Skeletal muscle tissue (tissue), 4 donors: ENCODE results near the gene UBE2D2. TPM values are rescaled to one million over a fixed set of nuclear protein-coding genes. Genes with fewer than 3 reads are reported as not detected.

ENCODE experiments used
- H3K27ac ChIP-seq: one replicate; pipeline ENCODE4 v1.7.0; 2013; ENCODE audit warnings: mild to moderate bottlenecking, low read depth, low read length, inconsistent platforms
- H3K27me3 ChIP-seq, 3 donors: one replicate each; pipeline ENCODE4 v1.7.0; 2013; ENCODE audit warnings: low read length in 3 of 3; ENCODE audit not compliant: control insufficient read depth in 3 of 3, insufficient read depth in 3 of 3
- H3K36me3 ChIP-seq, 3 donors: one replicate each; pipeline ENCODE4 v1.7.0; 2013; ENCODE audit warnings: low read length in 3 of 3; ENCODE audit not compliant: control insufficient read depth in 3 of 3, insufficient read depth in 3 of 3
- H3K4me1 ChIP-seq, 3 donors: one replicate each; pipeline ENCODE4 v1.7.0; 2013; ENCODE audit warnings: low read length in 3 of 3, mild to moderate bottlenecking in 3 of 3; ENCODE audit not compliant: control insufficient read depth in 3 of 3, insufficient read depth in 3 of 3
- H3K4me3 ChIP-seq, 3 donors: one replicate each; pipeline ENCODE4 v1.7.0; 2013; ENCODE audit warnings: low read length in 3 of 3
- H3K9ac ChIP-seq, 3 donors: one replicate each; pipeline ENCODE4 v1.7.0; 2013; ENCODE audit warnings: low read length in 3 of 3, mild to moderate bottlenecking in 3 of 3, moderate library complexity in 2 of 3, low read depth in 1 of 3
- H3K9me3 ChIP-seq, 3 donors: one replicate each; pipeline ENCODE4 v1.7.0; 2013; ENCODE audit warnings: low read length in 3 of 3; ENCODE audit not compliant: control insufficient read depth in 3 of 3
- total RNA-seq: library from RNA; depleted of rRNA; stranded (reverse); fragments of >200 nt; gene quantifications from one replicate; pipeline ENCODE4 v1.2.3, GENCODE V29; 2014
- donor health status: Osteomylitis.

The UBE2D2 gene
- total RNA-seq, 1 donor from 2014 or later, result 81.9 TPM

DNA sequence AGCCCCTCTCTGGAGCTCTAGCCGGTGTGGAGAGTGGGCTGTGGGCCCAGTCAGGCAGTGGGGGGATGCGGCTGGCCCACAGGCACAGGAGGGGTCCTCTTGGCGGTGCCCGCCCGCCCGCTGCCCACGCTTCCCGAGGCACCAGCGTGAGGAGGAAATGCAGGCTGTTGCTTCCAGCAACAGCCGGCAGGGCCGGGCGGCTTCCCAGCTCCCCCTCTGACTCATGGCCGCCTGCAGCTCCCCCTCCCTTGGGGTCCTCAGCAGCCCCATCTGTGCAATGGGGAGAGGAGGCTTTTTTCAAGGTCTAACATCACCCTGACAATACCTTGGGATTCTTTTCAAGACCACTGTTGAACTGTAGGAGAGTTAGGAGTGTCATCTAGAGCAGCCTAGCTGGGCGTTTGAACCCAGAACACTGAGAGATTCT, 97.4 kb downstream of the UBE2D2 start:
- H3K9ac ChIP-seq, result peak overlapping the region; percentile 66 to 93 (median 67)

GRCh38 chr5:139658928-139659667, 98.0 kb downstream of the UBE2D2 start:
- Histone ChIP-seq H3K9me3 (no peaks in the 10 kb centered on the region), H3K27me3 (no peaks in the 10 kb centered on the region), H3K9ac (peak overlapping the region; percentile 66 to 93 (median 67)), H3K36me3 (no peaks in the 10 kb centered on the region), H3K27ac (peak overlapping the region; percentile 85), H3K4me1 (peaks cover 87 to 97% (median 94%) of the 10 kb centered on the region in 3 donors), H3K4me3 (peak overlapping the region; percentile 60 to 76 (median 71))

More for the DNA sequence above, 97.4 kb downstream of the UBE2D2 start:
- H3K4me3 ChIP-seq, result peak overlapping the region; percentile 60 to 76 (median 71)
- peaks cover 87 to 97% (median 94%) of the 10 kb centered on the region in 3 donors for H3K4me1 ChIP-seq
- no peaks in the 10 kb centered on the region for H3K9me3 ChIP-seq
- no peaks in the 10 kb centered on the region for H3K27me3 ChIP-seq
- H3K36me3 ChIP-seq, result no peaks in the 10 kb centered on the region
- H3K27ac ChIP-seq, result peak overlapping the region; percentile 85

DNA sequence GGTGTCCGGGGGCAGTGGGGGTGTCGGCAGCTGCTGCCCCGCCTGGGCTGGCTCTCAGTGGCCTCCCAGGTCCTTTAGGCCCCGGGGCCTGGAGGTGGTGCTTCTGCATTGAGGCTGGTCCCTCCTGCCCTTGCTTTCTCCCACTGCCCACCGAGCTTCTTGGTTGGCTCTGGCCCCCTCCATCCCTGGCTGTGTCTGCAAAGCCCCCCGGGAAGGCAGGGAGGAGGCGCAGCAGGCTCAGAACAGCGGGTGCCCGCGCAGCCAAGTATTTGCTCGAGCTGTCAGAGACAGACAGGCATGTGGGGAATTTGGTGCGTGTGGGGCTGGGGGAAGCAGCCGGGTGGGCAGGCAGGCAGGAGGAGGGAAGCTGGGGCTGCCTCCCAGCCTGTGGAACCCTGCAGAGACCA, 98.6 kb downstream of the UBE2D2 start:
- peaks cover 0 to 2% (median 0%) of the 10 kb centered on the region in 3 donors for H3K36me3 ChIP-seq
- peak overlapping the region; percentile 85 for H3K27ac ChIP-seq
- H3K27me3 ChIP-seq, result no peaks in the 10 kb centered on the region
- peaks cover 87 to 97% (median 94%) of the 10 kb centered on the region in 3 donors for H3K4me1 ChIP-seq
- H3K9ac ChIP-seq, result peak overlapping the region; percentile 66 to 93 (median 67)
- peak overlapping the region; percentile 60 to 76 (median 71) for H3K4me3 ChIP-seq
- no peaks in the 10 kb centered on the region for H3K9me3 ChIP-seq

DNA sequence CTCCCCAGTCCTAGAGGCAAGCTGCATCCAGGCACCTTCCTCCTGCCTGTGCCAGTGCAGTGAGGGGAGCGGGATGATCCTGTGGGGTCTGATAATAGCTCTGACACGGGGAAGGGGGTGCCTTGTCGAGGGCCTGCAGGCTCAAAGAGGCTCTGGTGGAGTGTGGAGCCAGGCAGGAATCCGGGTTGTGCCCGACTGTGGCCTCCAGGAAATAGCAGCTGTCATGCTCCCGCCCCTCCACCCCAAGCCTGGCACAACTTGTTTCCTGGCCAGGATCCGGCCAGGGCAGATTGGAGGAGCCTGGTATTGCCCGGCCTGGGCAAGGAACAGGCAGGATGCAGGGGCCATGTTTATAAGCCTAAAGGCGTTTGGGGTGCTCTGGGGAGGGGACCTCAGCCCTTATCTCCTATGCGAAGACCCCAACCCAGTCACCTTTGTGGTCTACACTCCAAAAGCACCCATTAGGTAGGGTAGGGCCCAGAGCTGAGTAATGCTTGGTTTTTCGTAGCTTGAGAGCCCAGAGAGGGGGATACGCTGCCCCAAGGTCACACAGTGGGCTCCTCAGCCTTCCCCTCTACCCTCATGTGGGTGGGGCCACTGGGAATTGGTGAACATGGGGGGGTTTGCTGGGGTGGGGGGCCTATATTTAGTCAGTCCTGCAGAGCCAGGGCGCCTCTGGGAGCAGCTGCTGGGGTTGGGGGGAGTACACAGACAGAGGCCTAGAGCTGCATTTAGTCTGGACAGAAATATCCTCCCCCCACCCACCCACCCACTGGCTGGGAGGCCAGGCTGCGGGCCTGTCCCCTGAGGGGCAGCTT, 99.2 kb downstream of the UBE2D2 start:
- Histone ChIP-seq H3K9me3 (no peaks in the 10 kb centered on the region), H3K9ac (peak overlapping the region; percentile 66 to 95 (median 93)), H3K4me3 (peak overlapping the region; percentile 60 to 76 (median 71)), H3K27me3 (no peaks in the 10 kb centered on the region), H3K36me3 (peaks cover 0 to 3% (median 0%) of the 10 kb centered on the region in 3 donors), H3K27ac (peak overlapping the region; percentile 85), H3K4me1 (peaks cover 86 to 97% (median 94%) of the 10 kb centered on the region in 3 donors)

- H3K36me3 ChIP-seq, result peaks cover 0 to 3% (median 0%) of the 10 kb centered on the region in 3 donors
- peak overlapping the region; percentile 18 to 74 (median 66) for H3K4me3 ChIP-seq
- no peaks in the 10 kb centered on the region for H3K9me3 ChIP-seq
- H3K27me3 ChIP-seq, result no peaks in the 10 kb centered on the region
- peak overlapping the region; percentile 66 to 95 (median 80) for H3K9ac ChIP-seq
- H3K27ac ChIP-seq, result peak overlapping the region; percentile 85
- H3K4me1 ChIP-seq, result peaks cover 91 to 99% (median 96%) of the 10 kb centered on the region in 3 donors
Measured at GRCh38 chr5:139660923-139661814, 100.0 kb downstream of the UBE2D2 start.

- Histone ChIP-seq H3K36me3 (peaks cover 0 to 4% (median 0%) of the 10 kb centered on the region in 3 donors), H3K9me3 (no peaks in the 10 kb centered on the region), H3K4me1 (peaks cover 93 to 99% (median 97%) of the 10 kb centered on the region in 3 donors), H3K9ac (peak overlapping the region; percentile 66 to 95 (median 80)), H3K27me3 (no peaks in the 10 kb centered on the region), H3K27ac (peak overlapping the region; percentile 85), H3K4me3 (peak overlapping the region in 1 of 3 donors; percentile 66)
Measured at GRCh38 chr5:139662617-139663016, 101.5 kb downstream of the UBE2D2 start.

GRCh38 chr5:139663207-139664085, 102.3 kb downstream of the UBE2D2 start:
- Histone ChIP-seq H3K27me3 (no peaks in the 10 kb centered on the region), H3K4me1 (peaks cover 90 to 98% (median 96%) of the 10 kb centered on the region in 3 donors), H3K9ac (peak overlapping the region; percentile 54 to 95 (median 66)), H3K4me3 (peak overlapping the region in 1 of 3 donors; percentile 29), H3K27ac (peak overlapping the region; percentile 85), H3K36me3 (peaks cover 0 to 4% (median 0%) of the 10 kb centered on the region in 3 donors), H3K9me3 (no peaks in the 10 kb centered on the region)

DNA sequence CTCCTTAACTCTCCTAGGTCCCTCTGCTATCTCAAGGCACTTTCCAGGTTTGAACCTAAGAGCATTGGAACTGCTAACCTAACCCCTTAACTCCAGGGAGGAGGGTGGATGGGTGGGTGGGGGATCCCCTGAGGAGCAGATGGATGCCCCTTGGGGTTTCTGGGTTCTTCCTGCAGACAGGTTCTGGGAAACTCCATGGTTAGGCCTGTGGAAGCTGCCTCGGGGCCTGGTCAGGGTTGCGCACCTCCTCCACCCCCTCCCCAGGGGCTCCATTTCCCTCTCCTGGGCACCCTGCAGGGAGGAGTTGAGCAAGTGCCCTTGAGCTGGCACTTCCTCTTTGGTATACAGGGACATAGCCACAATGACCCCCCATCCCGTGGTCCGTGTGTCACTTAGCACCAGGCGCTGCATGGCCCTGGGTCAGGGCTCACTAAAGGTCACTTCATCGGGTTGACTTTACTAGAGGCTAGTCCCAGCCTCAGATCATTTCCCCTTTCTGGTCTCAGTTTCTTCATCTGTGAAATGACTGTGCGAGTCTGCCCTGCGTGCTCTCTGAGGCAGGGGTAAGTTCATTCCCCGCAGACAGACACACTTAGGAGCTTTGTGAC, 103.1 kb downstream of the UBE2D2 start:
- Histone ChIP-seq H3K27me3 (no peaks in the 10 kb centered on the region), H3K4me1 (peaks cover 90 to 98% (median 96%) of the 10 kb centered on the region in 3 donors), H3K4me3 (peak overlapping the region in 1 of 3 donors; percentile 41), H3K9ac (peak overlapping the region; percentile 66 to 95 (median 77)), H3K36me3 (peaks cover 0 to 4% (median 0%) of the 10 kb centered on the region in 3 donors), H3K27ac (peak overlapping the region; percentile 85), H3K9me3 (no peaks in the 10 kb centered on the region)
